GOT3 (cell line): ENCODE results near the gene ANKAR.
"Not testable (repeated sequence)": the region's sequence is repeated elsewhere in the genome, so short reads cannot be mapped to it uniquely, and the experiment has no call there.

ENCODE experiments used
- DNase-seq: peaks from one replicate; lab custom pipeline; 2025; ENCODE audit warnings: mixed read lengths; lab: John Stamatoyannopoulos, UW

ANKAR gene

GRCh38 chr2:189709501-189710221, 35.2 kb downstream of the ANKAR start:
- no peak for DNase-seq

GRCh38 chr2:189717593-189717992, 43.1 kb downstream of the ANKAR start:
- not testable (repeated sequence) for DNase-seq

- DNase-seq = no peak
Observed at GRCh38 chr2:189719571-189719970, 45.1 kb downstream of the ANKAR start.

GRCh38 chr2:189723192-189723591, 48.7 kb downstream of the ANKAR start:
- DNase-seq = no peak
